ENCODE data around the gene SEMA3B. TPM values are rescaled to one million over a fixed set of nuclear protein-coding genes. Genes with fewer than 3 reads are reported as not detected.

SEMA3B gene
- total RNA-seq, 2 experiments from 2014 or later = 0.28 to 0.82 TPM

- peaks cover 70% of the 10 kb centered on the region for H3K36me3 ChIP-seq (ENCODE audit: insufficient read depth, low read length)
- intact Hi-C loops (cut with micrococcal nuclease; ENCODE audit: unreplicated experiment) = no loop called here
- TF ChIP-seq EZH2phosphoT487 (IDR thresholded peaks at IDR 0.05; ENCODE audit: borderline replicate concordance, low read depth, low read length) (no peak), CTCF (conservative IDR thresholded peaks at IDR 0.05; ENCODE audit: low read length) (no peak)
- no peaks in the 10 kb centered on the region for H3K9me2 ChIP-seq (ENCODE audit: insufficient read depth, low read length)
- H3K9me3 ChIP-seq (ENCODE audit: low read length) = no peaks in the 10 kb centered on the region
- no TSS peak for BruUV-seq (replicated peaks)
- no peak for DNase-seq (ENCODE audit: low spot score)
- peaks cover 39% of the 10 kb centered on the region for H3K79me2 ChIP-seq (ENCODE audit: insufficient read depth, low read depth, low read length)
- H3K4me3 ChIP-seq (ENCODE audit: low read depth, low read length, poor library complexity, severe bottlenecking) = no peak overlapping the region
- ChIA-PET POLR2A (interaction anchor here (0.6 kb wide), 3 partner anchors 13 to 742 kb away, joined by 3 to 4 read pairs (median 3); no protein-coding TSS in a partner anchor), CTCF (ENCODE audit: unreplicated experiment) (interaction anchor here (0.6 kb wide), 1 partner anchor 9 kb away, joined by 3 read pairs; no protein-coding TSS in a partner anchor)
- H3K4me1 ChIP-seq (ENCODE audit: insufficient read depth, low read length, poor library complexity, severe bottlenecking) = peaks cover 36% of the 10 kb centered on the region
- no peak overlapping the region for H3K4me2 ChIP-seq (ENCODE audit: low read length)
- no peak overlapping the region for H3K27ac ChIP-seq (ENCODE audit: low read depth, low read length, poor library complexity, severe bottlenecking)
- H2AFZ ChIP-seq (ENCODE audit: low read length) = no peak overlapping the region
- peaks cover 5% of the 10 kb centered on the region; the same call in 1 of the 2 replicates for H4K20me1 ChIP-seq (ENCODE audit: insufficient read depth, low read length)
Observed at GRCh38 chr3:50250514-50250913, 18.4 kb upstream of the SEMA3B start.

GRCh38 chr3:50251220-50251619 lies 17.7 kb upstream of the SEMA3B start:
- Histone ChIP-seq H3K4me3 (ENCODE audit: low read depth, low read length, poor library complexity, severe bottlenecking) (no peak overlapping the region), H3K79me2 (ENCODE audit: insufficient read depth, low read depth, low read length) (peaks cover 39% of the 10 kb centered on the region), H3K27ac (ENCODE audit: low read depth, low read length, poor library complexity, severe bottlenecking) (no peak overlapping the region), H3K9me3 (ENCODE audit: low read length) (no peaks in the 10 kb centered on the region), H3K9me2 (ENCODE audit: insufficient read depth, low read length) (no peaks in the 10 kb centered on the region), H4K20me1 (ENCODE audit: insufficient read depth, low read length) (peaks cover 5% of the 10 kb centered on the region; the same call in 1 of the 2 replicates), H3K4me1 (ENCODE audit: insufficient read depth, low read length, poor library complexity, severe bottlenecking) (peaks cover 29% of the 10 kb centered on the region), H2AFZ (ENCODE audit: low read length) (no peak overlapping the region), H3K36me3 (ENCODE audit: insufficient read depth, low read length) (peaks cover 74% of the 10 kb centered on the region), H3K4me2 (ENCODE audit: low read length) (no peak overlapping the region)
- no peak for DNase-seq (ENCODE audit: low spot score)
- CTCF ChIA-PET (ENCODE audit: unreplicated experiment) = interaction anchor here (0.6 kb wide), 1 partner anchor 9 kb away, joined by 3 read pairs; no protein-coding TSS in a partner anchor
- POLR2A ChIA-PET = no interaction called here
- BruUV-seq (replicated peaks) = no TSS peak
- intact Hi-C loops (cut with micrococcal nuclease; ENCODE audit: unreplicated experiment) = no loop called here
- TF ChIP-seq EZH2phosphoT487 (IDR thresholded peaks at IDR 0.05; ENCODE audit: borderline replicate concordance, low read depth, low read length) (no peak), CTCF (conservative IDR thresholded peaks at IDR 0.05; ENCODE audit: low read length) (no peak)

GRCh38 chr3:50254577-50255250 lies 14.2 kb upstream of the SEMA3B start:
- no peak for DNase-seq (ENCODE audit: low spot score)
- H3K9me2 ChIP-seq (ENCODE audit: insufficient read depth, low read length) = no peaks in the 10 kb centered on the region
- ChIA-PET CTCF (ENCODE audit: unreplicated experiment) (no interaction called here), POLR2A (no interaction called here)
- H3K9me3 ChIP-seq (ENCODE audit: low read length) = no peaks in the 10 kb centered on the region
- BruUV-seq (replicated peaks) = no TSS peak
- no peak overlapping the region for H3K4me2 ChIP-seq (ENCODE audit: low read length)
- no peak overlapping the region for H2AFZ ChIP-seq (ENCODE audit: low read length)
- peaks cover 6% of the 10 kb centered on the region; the same call in 1 of the 2 replicates for H3K79me2 ChIP-seq (ENCODE audit: insufficient read depth, low read depth, low read length)
- peaks cover 88% of the 10 kb centered on the region for H3K36me3 ChIP-seq (ENCODE audit: insufficient read depth, low read length)
- intact Hi-C loops (cut with micrococcal nuclease; ENCODE audit: unreplicated experiment) = no loop called here
- H3K4me3 ChIP-seq (ENCODE audit: low read depth, low read length, poor library complexity, severe bottlenecking) = no peak overlapping the region
- H3K4me1 ChIP-seq (ENCODE audit: insufficient read depth, low read length, poor library complexity, severe bottlenecking) = peaks cover 5% of the 10 kb centered on the region
- H3K27ac ChIP-seq (ENCODE audit: low read depth, low read length, poor library complexity, severe bottlenecking) = no peak overlapping the region
- H4K20me1 ChIP-seq (ENCODE audit: insufficient read depth, low read length) = no peaks in the 10 kb centered on the region
- no peak for TF ChIP-seq CTCF (conservative IDR thresholded peaks at IDR 0.05; ENCODE audit: low read length)
- TF ChIP-seq EZH2phosphoT487 (IDR thresholded peaks at IDR 0.05; ENCODE audit: borderline replicate concordance, low read depth, low read length) = no peak
